Right atrium auricular region (tissue), 2 donors: Measurements from ENCODE around the gene PHLDA3. TPM values are rescaled to one million over a fixed set of nuclear protein-coding genes. Genes with fewer than 3 reads are reported as not detected.

Source experiments
- DNase-seq: peaks from one replicate; pipeline ENCODE4 v3.0.0-alpha.2; 2019; ENCODE audit warnings: low spot score
- H3K27ac ChIP-seq, 2 donors: fragments of 200-600 bp; sonication (generic); 1 replicate in 1 of 2; 2 replicates in 1 of 2; pipeline ENCODE4 v1.5.1; 2016 to 2019
- H3K27me3 ChIP-seq, 2 donors: fragments of 200-600 bp; sonication (generic); one replicate each; pipeline versions ENCODE4 v1.5.1 to v1.6.0; 2017 to 2019
- H3K36me3 ChIP-seq: fragments of 200-600 bp; sonication (generic); one replicate; pipeline ENCODE4 v1.5.1; 2016
- H3K4me1 ChIP-seq, 2 donors: fragments of 200-600 bp; sonication (generic); one replicate each; pipeline versions ENCODE4 v1.5.1 to v1.6.0; 2017 to 2019
- H3K4me3 ChIP-seq, 2 donors: fragments of 200-600 bp; sonication (generic); 1 replicate in 1 of 2; 2 replicates in 1 of 2; pipeline ENCODE4 v1.5.1; 2017 to 2019; ENCODE audit warnings: mild to moderate bottlenecking in 1 of 2, moderate library complexity in 1 of 2
- H3K9me3 ChIP-seq, 2 donors: fragments of 200-600 bp; sonication (generic); one replicate each; pipeline ENCODE4 v1.5.1; 2019
- total RNA-seq, 2 donors: library from RNA; depleted of rRNA; stranded (reverse); fragments of >200 nt; gene quantifications; one replicate each; pipeline ENCODE4 v1.1.0, GENCODE V29; 2016
- TF ChIP-seq, protein P1 (sequence below), 2 donors: fragments of 200-600 bp; sonication (generic); IDR thresholded peaks; one replicate each; pipeline ENCODE4 v1.5.1; 2019; ENCODE audit warnings: antibody characterized with exemption in 2 of 2

Gene PHLDA3
- total RNA-seq, 2 donors from 2014 or later: 29.5 to 31.9 TPM

DNA sequence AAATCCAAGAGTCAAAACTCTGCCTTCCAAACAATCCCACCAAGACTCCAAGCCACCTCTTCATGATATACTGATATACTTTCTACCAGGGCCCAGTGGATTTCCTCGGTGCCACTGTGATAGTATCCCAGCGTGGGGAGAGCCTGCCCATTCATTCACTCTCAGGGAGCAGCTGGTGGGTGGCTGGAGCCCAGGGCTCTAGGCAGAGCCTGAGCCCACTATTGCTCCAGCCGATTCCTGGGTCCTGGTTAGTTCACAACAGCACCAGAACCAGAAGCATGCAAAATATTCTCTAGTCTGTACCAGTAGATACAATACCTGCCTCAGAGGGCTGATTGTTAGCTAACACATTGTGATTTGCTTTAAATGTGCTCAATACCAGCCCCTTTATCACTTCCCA lies 37.1 kb upstream of the PHLDA3 start:
- no peak for DNase-seq
- H3K4me1 ChIP-seq: peaks cover 0 to 66% of the 10 kb centered on the region in 2 donors

GRCh38 chr1:201505503-201505890 lies 36.5 kb upstream of the PHLDA3 start:
- TF ChIP-seq, protein P1, sequence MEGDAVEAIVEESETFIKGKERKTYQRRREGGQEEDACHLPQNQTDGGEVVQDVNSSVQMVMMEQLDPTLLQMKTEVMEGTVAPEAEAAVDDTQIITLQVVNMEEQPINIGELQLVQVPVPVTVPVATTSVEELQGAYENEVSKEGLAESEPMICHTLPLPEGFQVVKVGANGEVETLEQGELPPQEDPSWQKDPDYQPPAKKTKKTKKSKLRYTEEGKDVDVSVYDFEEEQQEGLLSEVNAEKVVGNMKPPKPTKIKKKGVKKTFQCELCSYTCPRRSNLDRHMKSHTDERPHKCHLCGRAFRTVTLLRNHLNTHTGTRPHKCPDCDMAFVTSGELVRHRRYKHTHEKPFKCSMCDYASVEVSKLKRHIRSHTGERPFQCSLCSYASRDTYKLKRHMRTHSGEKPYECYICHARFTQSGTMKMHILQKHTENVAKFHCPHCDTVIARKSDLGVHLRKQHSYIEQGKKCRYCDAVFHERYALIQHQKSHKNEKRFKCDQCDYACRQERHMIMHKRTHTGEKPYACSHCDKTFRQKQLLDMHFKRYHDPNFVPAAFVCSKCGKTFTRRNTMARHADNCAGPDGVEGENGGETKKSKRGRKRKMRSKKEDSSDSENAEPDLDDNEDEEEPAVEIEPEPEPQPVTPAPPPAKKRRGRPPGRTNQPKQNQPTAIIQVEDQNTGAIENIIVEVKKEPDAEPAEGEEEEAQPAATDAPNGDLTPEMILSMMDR (IDR thresholded peaks at IDR 0.05): no peak
- Histone ChIP-seq H3K4me1 (peaks cover 0 to 72% of the 10 kb centered on the region in 2 donors), H3K4me3 (peak overlapping the region; percentile 65 to 88), H3K9me3 (no peaks in the 10 kb centered on the region), H3K36me3 (no peaks in the 10 kb centered on the region), H3K27me3 (no peaks in the 10 kb centered on the region), H3K27ac (peak overlapping the region; percentile 92 to 93)
- DNase-seq: no peak

More for the DNA sequence above, 37.1 kb upstream of the PHLDA3 start:
- Histone ChIP-seq H3K9me3 (no peaks in the 10 kb centered on the region), H3K27ac (peak overlapping the region; percentile 92 to 93), H3K36me3 (no peaks in the 10 kb centered on the region), H3K4me3 (peak overlapping the region; percentile 65 to 88), H3K27me3 (no peaks in the 10 kb centered on the region)
- TF ChIP-seq, protein P1 (IDR thresholded peaks at IDR 0.05): no peak

DNA sequence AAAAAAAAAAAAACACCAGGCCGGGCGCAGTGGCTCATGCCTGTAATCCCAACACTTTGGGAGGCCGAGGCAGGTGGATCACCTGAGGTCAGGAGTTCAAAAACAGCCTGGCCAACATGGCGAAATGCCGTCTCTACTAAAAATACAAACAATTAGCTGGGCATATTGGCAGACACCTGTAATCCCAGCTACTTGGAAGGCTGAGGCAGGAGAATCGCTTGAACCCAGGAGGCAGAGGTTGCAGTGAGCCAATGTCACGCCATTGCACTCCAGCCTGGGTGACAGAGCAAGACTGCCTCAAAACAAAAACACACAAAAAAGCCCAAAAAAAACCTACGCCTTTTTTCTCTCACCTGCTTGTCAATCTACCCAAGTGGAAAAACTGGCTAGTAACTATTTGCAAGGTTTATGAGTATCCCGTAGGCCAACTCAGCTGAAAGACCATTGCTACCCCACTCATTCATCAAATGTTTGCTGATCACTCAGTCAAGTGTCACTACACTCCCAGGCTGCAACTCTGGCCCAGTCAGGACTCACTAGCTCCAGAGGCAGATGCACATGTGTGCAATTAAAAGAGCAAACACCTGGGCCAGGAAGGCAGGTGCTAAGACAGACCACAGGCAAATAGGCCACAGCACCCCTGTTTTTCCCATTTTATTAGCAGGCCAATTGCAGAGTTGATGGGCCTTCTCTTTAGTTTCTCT lies 36.0 kb upstream of the PHLDA3 start:
- TF ChIP-seq, protein P1 (IDR thresholded peaks at IDR 0.05): no peak

DNA sequence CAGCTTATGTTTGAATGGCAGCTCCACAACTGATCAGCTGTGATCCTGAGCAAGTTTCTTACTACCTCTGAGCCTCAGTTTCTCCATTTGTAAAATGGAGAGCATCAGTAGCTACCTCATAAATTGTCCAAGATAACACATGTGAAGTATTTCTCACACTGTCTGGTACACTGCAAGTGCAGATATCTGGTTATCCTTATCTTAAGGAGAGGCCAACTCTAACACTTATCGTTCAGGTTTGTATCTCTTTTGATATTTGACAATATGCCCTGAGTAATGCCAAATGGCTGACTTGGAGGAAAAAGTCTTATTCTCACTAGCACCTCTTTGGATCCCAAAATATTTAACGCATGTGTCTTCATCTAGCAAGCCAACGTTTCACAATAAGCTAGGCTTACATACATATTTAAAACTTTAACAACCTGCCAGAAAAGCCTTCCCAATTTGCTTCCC lies 35.2 kb upstream of the PHLDA3 start:
- no peaks in the 10 kb centered on the region for H3K9me3 ChIP-seq
- peak overlapping the region; percentile 92 to 93 for H3K27ac ChIP-seq
- no peaks in the 10 kb centered on the region for H3K36me3 ChIP-seq
- H3K27me3 ChIP-seq: no peaks in the 10 kb centered on the region
- peaks cover 0 to 85% of the 10 kb centered on the region in 2 donors for H3K4me1 ChIP-seq
- H3K4me3 ChIP-seq: peak overlapping the region; percentile 11 to 88
- TF ChIP-seq, protein P1 (IDR thresholded peaks at IDR 0.05): no peak
- DNase-seq: no peak

More for the DNA sequence above, 36.0 kb upstream of the PHLDA3 start:
- no peaks in the 10 kb centered on the region for H3K36me3 ChIP-seq
- no peak for DNase-seq
- H3K27me3 ChIP-seq: no peaks in the 10 kb centered on the region
- peaks cover 0 to 78% of the 10 kb centered on the region in 2 donors for H3K4me1 ChIP-seq
- H3K4me3 ChIP-seq: peak overlapping the region; percentile 65 to 88
- no peaks in the 10 kb centered on the region for H3K9me3 ChIP-seq
- H3K27ac ChIP-seq: peak overlapping the region; percentile 92 to 93

DNA sequence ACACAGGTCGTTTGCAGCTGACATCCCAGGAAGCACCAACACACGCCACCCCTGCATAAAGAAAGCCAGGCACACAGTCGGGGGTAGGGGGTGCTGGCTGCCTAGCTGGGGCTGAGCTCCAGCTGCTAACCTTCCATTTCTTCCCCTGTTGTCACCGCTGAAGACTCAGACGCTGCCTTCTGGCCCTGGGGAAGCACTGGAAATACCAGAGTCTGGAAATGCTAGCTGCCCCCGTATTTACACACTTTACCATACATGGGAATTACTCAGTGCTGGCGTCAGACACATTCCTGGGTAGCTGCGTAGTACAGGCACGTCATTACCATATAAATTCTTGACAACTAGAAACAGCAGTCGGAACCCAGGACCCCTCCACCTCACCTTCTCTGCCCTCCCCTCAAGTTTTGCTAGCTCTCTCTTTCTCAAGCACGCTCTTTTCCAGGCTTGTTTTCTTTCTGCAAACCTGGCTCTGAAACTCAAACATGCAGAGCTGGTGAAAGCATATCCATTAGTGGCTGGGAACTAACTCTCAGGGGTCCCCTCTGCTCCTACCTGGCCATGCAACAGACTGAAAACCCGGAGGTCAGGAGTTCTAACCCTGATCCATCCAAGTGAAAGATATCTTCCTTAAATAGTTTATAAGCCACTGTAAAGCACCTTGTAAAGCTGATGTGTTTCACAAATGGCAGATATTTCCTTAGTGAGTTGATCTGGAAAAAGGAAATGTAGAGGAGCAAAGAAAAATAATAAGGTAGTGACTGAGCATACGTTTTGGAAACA lies 34.6 kb upstream of the PHLDA3 start:
- Histone ChIP-seq H3K4me3 (peak overlapping the region in 1 of 2 donors; percentile 1), H3K27ac (peak overlapping the region; percentile 92 to 93), H3K27me3 (no peaks in the 10 kb centered on the region), H3K36me3 (no peaks in the 10 kb centered on the region), H3K9me3 (no peaks in the 10 kb centered on the region), H3K4me1 (peaks cover 0 to 91% of the 10 kb centered on the region in 2 donors)
- TF ChIP-seq, protein P1 (IDR thresholded peaks at IDR 0.05): no peak
- DNase-seq: peak; percentile 83
